SK-N-SH (cell line): ENCODE data around the gene TMEM74B.
"Not testable (repeated sequence)": the region's sequence is repeated elsewhere in the genome, so short reads cannot be mapped to it uniquely, and the experiment has no call there.

Source experiments
- CTCF ChIP-seq: fragments of 200-600 bp; sonication (generic); IDR thresholded peaks from 2 replicates; pipeline ENCODE4 v1.6.1; 2017; ENCODE audit warnings: antibody characterized with exemption, mild to moderate bottlenecking, moderate library complexity
- JUND ChIP-seq: IDR thresholded peaks from 2 replicates; pipeline ENCODE4 v1.4.0; 2012
- MXI1 ChIP-seq: IDR thresholded peaks from 2 replicates; pipeline ENCODE4 v1.6.1; 2012; ENCODE audit warnings: mild to moderate bottlenecking, low read depth, low read length, improper control_type of control experiment
- POLR2AphosphoS5 ChIP-seq: IDR thresholded peaks from 2 replicates; pipeline ENCODE4 v1.6.1; 2012; ENCODE audit warnings: low read depth, low read length
- RAD21 ChIP-seq: IDR thresholded peaks from 2 replicates; pipeline ENCODE4 v1.6.1; 2012; ENCODE audit warnings: mild to moderate bottlenecking, low read length
- RCOR1 ChIP-seq: fragments of 150-350 bp; IDR thresholded peaks from 2 replicates; pipeline ENCODE4 v1.6.1; 2017; ENCODE audit warnings: antibody characterized with exemption, low read length

- not testable (repeated sequence) for TF ChIP-seq CTCF, RCOR1, JUND, MXI1, POLR2AphosphoS5, RAD21
These were observed 38.0 kb upstream of the TMEM74B start for GRCh38 chr20:1222750-1223149.
